HG02759 (cell line): ENCODE results near the gene FAM72A.
"Not testable (repeated sequence)": the region's sequence is repeated elsewhere in the genome, so short reads cannot be mapped to it uniquely, and the experiment has no call there.

Experiments
- ATAC-seq: cut with Tn5 transposase; IDR thresholded peaks from one replicate; pipeline ENCODE4 v1.9.1; 2021; ENCODE audit warnings: mild to moderate bottlenecking, moderate library complexity; ENCODE audit not compliant: unreplicated experiment

FAM72A gene

GRCh38 chr1:206215600-206216392 is 13.2 kb upstream of the FAM72A start:
- not testable (repeated sequence) for ATAC-seq

- not testable (repeated sequence) for ATAC-seq
Observed at GRCh38 chr1:206210802-206211201, 8.2 kb upstream of the FAM72A start.

- ATAC-seq, result not testable (repeated sequence)
Observed at GRCh38 chr1:206205569-206205968, 2.9 kb upstream of the FAM72A start.

- ATAC-seq, result not testable (repeated sequence)
Observed at GRCh38 chr1:206204871-206205270, 2.2 kb upstream of the FAM72A start.

- not testable (repeated sequence) for ATAC-seq
Observed at GRCh38 chr1:206204159-206204511, 1.5 kb upstream of the FAM72A start.

GRCh38 chr1:206203364-206204158 is 922 bp upstream of the FAM72A start, which contains the start of gene SRGAP2:
Gene SRGAP2 (plus strand): TSS chr1:206203541. CDS start chr1:206205971, 2,430 bp downstream.
- peak; percentile 7 for ATAC-seq

GRCh38 chr1:206196748-206197424 is 5.8 kb downstream of the FAM72A start:
- ATAC-seq, result not testable (repeated sequence)

GRCh38 chr1:206195182-206195581 is 7.5 kb downstream of the FAM72A start:
- ATAC-seq, result not testable (repeated sequence)

GRCh38 chr1:206186826-206187225 is 15.8 kb downstream of the FAM72A start:
- ATAC-seq, result not testable (repeated sequence)

GRCh38 chr1:206185778-206186177 is 16.9 kb downstream of the FAM72A start:
- not testable (repeated sequence) for ATAC-seq

GRCh38 chr1:206183788-206184187 is 18.9 kb downstream of the FAM72A start:
- ATAC-seq, result not testable (repeated sequence)

GRCh38 chr1:206182368-206183317 is 20.0 kb downstream of the FAM72A start:
- not testable (repeated sequence) for ATAC-seq

GRCh38 chr1:206179666-206180065 is 23.0 kb downstream of the FAM72A start:
- ATAC-seq, result not testable (repeated sequence)

GRCh38 chr1:206178061-206178989 is 24.3 kb downstream of the FAM72A start:
- ATAC-seq, result not testable (repeated sequence)

GRCh38 chr1:206176114-206176502 is 26.5 kb downstream of the FAM72A start:
- not testable (repeated sequence) for ATAC-seq

- not testable (repeated sequence) for ATAC-seq
Observed at GRCh38 chr1:206175459-206176113, 27.1 kb downstream of the FAM72A start.

- ATAC-seq, result not testable (repeated sequence)
Observed at GRCh38 chr1:206174182-206174868, 28.3 kb downstream of the FAM72A start.
